Measurements from ENCODE around the gene CGB5.

The CGB5 gene

DNA sequence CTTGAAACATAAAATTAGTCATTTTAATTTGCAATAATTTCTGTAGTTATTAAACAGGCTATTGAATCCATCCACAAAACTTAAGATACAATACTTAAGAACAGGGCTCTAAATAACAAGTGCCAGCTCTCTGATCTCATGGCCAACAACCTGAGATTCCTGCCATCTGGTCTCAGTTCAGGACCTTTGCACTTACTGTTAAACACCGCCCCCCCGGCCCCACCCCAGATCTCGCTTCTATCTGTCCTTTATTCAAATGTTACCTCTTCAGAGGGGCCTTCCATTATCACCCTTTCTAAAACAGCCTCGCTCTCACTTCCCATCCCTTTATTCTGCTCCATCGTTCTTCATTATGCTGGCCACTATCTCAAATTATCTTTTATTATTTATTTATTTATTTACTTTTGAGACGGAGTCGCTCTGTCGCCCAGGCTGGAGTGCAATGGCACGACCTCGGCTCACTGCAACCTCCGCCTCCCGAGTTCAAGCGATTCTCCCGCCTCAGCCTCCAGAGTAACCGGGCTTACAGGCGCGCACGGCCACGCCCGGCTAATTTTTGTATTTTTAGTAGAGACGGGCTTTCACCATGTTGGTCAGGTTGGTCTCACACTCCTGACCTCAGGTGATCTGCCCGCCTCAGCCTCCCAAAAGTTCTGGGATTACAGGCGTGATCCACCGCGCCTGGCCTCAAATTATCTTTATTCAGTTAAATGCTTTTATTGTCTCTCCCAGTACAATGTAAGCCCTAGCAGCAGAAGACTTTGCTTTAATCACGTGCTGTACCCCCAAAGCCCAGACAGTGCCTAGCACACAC, 40.8 kb downstream of the CGB5 start:
- no peaks in the 10 kb centered on the region for H3F3A ChIP-seq (ENCODE audit: low read depth)

DNA sequence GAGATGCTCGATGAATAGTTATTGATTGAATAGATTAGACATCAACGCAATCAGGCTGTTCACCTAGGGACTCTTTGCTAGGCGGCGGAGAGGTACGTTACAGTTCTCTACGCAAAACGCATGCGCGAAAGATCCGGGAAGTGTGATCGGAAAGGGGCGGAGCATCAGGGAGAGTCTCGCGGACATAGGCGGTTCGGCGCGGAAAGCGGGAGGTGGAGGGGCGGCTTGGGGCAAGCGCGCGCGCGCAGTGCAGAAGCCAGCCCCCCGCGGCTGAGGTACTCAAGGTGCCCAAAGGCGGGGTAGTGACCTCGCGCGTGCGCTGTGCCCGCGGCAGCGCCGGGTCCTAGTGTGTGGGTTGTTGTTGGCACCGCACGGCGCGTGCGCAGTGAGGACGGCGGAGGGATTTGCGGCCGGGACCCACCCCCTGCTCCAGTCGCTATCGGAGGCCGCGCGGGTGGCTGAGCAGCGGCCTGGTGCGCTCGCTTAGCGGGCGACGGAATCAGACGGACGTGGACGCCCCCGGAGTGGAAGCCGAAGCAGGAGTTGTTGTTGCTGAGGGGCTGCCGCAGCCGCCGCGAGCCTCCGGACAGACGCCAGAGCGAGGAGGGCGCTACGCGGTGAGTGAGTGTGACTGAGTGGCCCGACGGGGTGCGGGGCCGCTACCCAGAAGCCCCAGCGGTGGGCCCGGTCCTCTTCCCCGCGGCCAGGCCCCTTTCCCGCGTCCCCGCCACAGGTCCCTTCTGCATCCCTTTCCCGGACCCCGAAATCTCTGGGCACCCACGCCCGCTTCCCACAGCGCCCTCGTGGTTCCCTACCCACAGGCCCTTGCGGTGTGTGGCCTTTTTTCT, 41.6 kb downstream of the CGB5 start, which contains the start of gene SNRNP70:
SNRNP70 (plus strand) TSS at position 432 of the 848 bp plus-strand sequence. CDS start 964 bp downstream, outside the sequence.
- peaks cover 19% of the 10 kb centered on the region for H3K36me3 ChIP-seq (ENCODE audit: insufficient read depth, low read length)
- no peaks in the 10 kb centered on the region for H3K9me2 ChIP-seq (replicated peaks; ENCODE audit: low read depth, low read length)
- peak within 1 kb of the TSS; percentile 94 for H3K4me3 ChIP-seq (ENCODE audit: low read length, poor library complexity, severe bottlenecking)
- H3K27me3 ChIP-seq (ENCODE audit: insufficient read depth, low read length, poor library complexity, severe bottlenecking): peaks cover 5% of the 10 kb centered on the region
- peaks cover 45% of the 10 kb centered on the region for H4K20me1 ChIP-seq (ENCODE audit: insufficient read depth, low read length, poor library complexity, severe bottlenecking)
- no peak for TF ChIP-seq EZH2phosphoT487 (IDR thresholded peaks at IDR 0.05; ENCODE audit: borderline replicate concordance)
- TF ChIP-seq, protein P1, sequence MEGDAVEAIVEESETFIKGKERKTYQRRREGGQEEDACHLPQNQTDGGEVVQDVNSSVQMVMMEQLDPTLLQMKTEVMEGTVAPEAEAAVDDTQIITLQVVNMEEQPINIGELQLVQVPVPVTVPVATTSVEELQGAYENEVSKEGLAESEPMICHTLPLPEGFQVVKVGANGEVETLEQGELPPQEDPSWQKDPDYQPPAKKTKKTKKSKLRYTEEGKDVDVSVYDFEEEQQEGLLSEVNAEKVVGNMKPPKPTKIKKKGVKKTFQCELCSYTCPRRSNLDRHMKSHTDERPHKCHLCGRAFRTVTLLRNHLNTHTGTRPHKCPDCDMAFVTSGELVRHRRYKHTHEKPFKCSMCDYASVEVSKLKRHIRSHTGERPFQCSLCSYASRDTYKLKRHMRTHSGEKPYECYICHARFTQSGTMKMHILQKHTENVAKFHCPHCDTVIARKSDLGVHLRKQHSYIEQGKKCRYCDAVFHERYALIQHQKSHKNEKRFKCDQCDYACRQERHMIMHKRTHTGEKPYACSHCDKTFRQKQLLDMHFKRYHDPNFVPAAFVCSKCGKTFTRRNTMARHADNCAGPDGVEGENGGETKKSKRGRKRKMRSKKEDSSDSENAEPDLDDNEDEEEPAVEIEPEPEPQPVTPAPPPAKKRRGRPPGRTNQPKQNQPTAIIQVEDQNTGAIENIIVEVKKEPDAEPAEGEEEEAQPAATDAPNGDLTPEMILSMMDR (conservative IDR thresholded peaks at IDR 0.05; ENCODE audit: low read length): no peak
- H3F3A ChIP-seq (ENCODE audit: low read depth): no peaks in the 10 kb centered on the region
- H3K79me2 ChIP-seq (ENCODE audit: insufficient read depth, low read length): peaks cover 50% of the 10 kb centered on the region
- H3K4me2 ChIP-seq (ENCODE audit: low read depth, low read length, poor library complexity, severe bottlenecking): peak within 1 kb of the TSS; percentile 96
- peak within 1 kb of the TSS; percentile 53 for H2AFZ ChIP-seq (ENCODE audit: low read length)
- H3K9me3 ChIP-seq (ENCODE audit: insufficient read depth, low read depth, low read length): no peaks in the 10 kb centered on the region
- peak within 1 kb of the TSS; percentile 96 for H3K9ac ChIP-seq (ENCODE audit: low read depth, low read length, poor library complexity, severe bottlenecking)
- peaks cover 19% of the 10 kb centered on the region for H3K4me1 ChIP-seq (ENCODE audit: insufficient read depth, low read length, poor library complexity, severe bottlenecking)

More for the DNA sequence above, 40.8 kb downstream of the CGB5 start:
- peaks cover 42% of the 10 kb centered on the region for H3K79me2 ChIP-seq (ENCODE audit: insufficient read depth, low read length)
- H3K4me3 ChIP-seq (ENCODE audit: low read length, poor library complexity, severe bottlenecking): peak overlapping the region; percentile 94
- H3K9ac ChIP-seq (ENCODE audit: low read depth, low read length, poor library complexity, severe bottlenecking): peak overlapping the region; percentile 67
- H4K20me1 ChIP-seq (ENCODE audit: insufficient read depth, low read length, poor library complexity, severe bottlenecking): peaks cover 36% of the 10 kb centered on the region
- peaks cover 13% of the 10 kb centered on the region; the same call in 1 of the 2 replicates for H3K36me3 ChIP-seq (ENCODE audit: insufficient read depth, low read length)
- peaks cover 19% of the 10 kb centered on the region for H3K4me1 ChIP-seq (ENCODE audit: insufficient read depth, low read length, poor library complexity, severe bottlenecking)
- no peaks in the 10 kb centered on the region for H3K9me2 ChIP-seq (replicated peaks; ENCODE audit: low read depth, low read length)
- H3K4me2 ChIP-seq (ENCODE audit: low read depth, low read length, poor library complexity, severe bottlenecking): peak overlapping the region; percentile 63
- peaks cover 5% of the 10 kb centered on the region for H3K27me3 ChIP-seq (ENCODE audit: insufficient read depth, low read length, poor library complexity, severe bottlenecking)
- no peak for TF ChIP-seq EZH2phosphoT487 (IDR thresholded peaks at IDR 0.05; ENCODE audit: borderline replicate concordance)
- TF ChIP-seq, protein P1 (conservative IDR thresholded peaks at IDR 0.05; ENCODE audit: low read length): no peak
- no peaks in the 10 kb centered on the region for H3K9me3 ChIP-seq (ENCODE audit: insufficient read depth, low read depth, low read length)
- H2AFZ ChIP-seq (ENCODE audit: low read length): peak overlapping the region; percentile 52

DNA sequence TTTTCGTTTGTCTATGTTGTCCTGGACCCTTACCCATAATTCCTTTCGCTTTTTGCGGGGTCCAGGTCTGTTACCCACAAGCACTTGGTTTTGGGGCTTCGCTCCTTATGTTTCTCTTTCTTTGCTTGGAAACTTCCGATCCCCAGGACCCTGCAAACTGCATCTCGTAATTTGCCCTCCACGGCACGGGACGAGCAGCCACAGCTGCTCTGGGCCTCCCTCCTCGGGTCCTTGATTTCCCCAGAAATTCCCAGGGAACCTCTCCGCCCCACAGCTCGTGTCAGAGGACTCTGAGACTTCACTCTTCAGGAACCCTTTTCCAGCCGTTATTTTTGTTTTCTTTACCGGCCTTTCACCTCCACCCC, 42.2 kb downstream of the CGB5 start:
- Histone ChIP-seq H3K9me3 (ENCODE audit: insufficient read depth, low read depth, low read length) (no peaks in the 10 kb centered on the region), H3K79me2 (ENCODE audit: insufficient read depth, low read length) (peaks cover 56% of the 10 kb centered on the region), H4K20me1 (ENCODE audit: insufficient read depth, low read length, poor library complexity, severe bottlenecking) (peaks cover 51% of the 10 kb centered on the region), H3K9ac (ENCODE audit: low read depth, low read length, poor library complexity, severe bottlenecking) (peak overlapping the region; percentile 96), H3K4me2 (ENCODE audit: low read depth, low read length, poor library complexity, severe bottlenecking) (peak overlapping the region; percentile 96), H3K9me2 (replicated peaks; ENCODE audit: low read depth, low read length) (no peaks in the 10 kb centered on the region), H3K36me3 (ENCODE audit: insufficient read depth, low read length) (peaks cover 26% of the 10 kb centered on the region), H3K4me1 (ENCODE audit: insufficient read depth, low read length, poor library complexity, severe bottlenecking) (peaks cover 19% of the 10 kb centered on the region), H3F3A (ENCODE audit: low read depth) (no peaks in the 10 kb centered on the region), H3K27me3 (ENCODE audit: insufficient read depth, low read length, poor library complexity, severe bottlenecking) (peaks cover 5% of the 10 kb centered on the region), H3K4me3 (ENCODE audit: low read length, poor library complexity, severe bottlenecking) (peak overlapping the region; percentile 94), H2AFZ (ENCODE audit: low read length) (peak overlapping the region; percentile 53)
- TF ChIP-seq, protein P1 (conservative IDR thresholded peaks at IDR 0.05; ENCODE audit: low read length): no peak
- TF ChIP-seq EZH2phosphoT487 (IDR thresholded peaks at IDR 0.05; ENCODE audit: borderline replicate concordance): no peak

All from Loucy (cell line).